Measurements from ENCODE around the gene NECTIN3.

NECTIN3 gene

DNA sequence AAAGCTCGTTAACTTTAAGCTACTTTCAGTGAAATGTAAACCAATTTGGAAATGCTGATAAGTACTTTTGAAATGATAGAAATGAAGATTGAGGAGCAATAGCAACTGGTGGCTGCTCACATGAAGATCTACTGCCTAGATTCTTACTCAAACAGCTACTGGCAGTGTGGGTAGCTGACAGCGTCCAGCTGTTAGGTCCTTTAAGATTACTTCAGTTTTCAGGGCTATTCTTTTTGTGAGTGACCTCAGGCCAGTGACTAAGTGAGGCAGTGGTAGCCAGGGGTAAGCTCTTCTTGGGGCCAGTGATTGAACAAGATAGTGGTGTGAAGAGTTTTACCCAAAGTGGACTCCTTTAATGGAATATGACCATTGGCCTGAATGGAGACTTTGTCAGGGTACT, 41.3 kb downstream of the NECTIN3 start:
- TF ChIP-seq EGR1 (IDR thresholded peaks at IDR 0.05) (no peak), NFIC (IDR thresholded peaks at IDR 0.05) (no peak), USF1 (IDR thresholded peaks at IDR 0.05) (no peak), FOXM1 (IDR thresholded peaks at IDR 0.05; ENCODE audit: borderline replicate concordance, low read depth) (no peak), RAD21 (IDR thresholded peaks at IDR 0.05; ENCODE audit: low read depth) (no peak), TCF12 (IDR thresholded peaks at IDR 0.05; ENCODE audit: low read depth) (no peak), CEBPB (IDR thresholded peaks at IDR 0.05) (no peak), MAX (IDR thresholded peaks at IDR 0.05) (no peak), REST (IDR thresholded peaks at IDR 0.05; ENCODE audit: low read depth) (no peak), YY1 (IDR thresholded peaks at IDR 0.05; ENCODE audit: low read depth) (no peak), ZBTB7A (IDR thresholded peaks at IDR 0.05; ENCODE audit: low read depth) (no peak)

- TF ChIP-seq ZBTB7A (IDR thresholded peaks at IDR 0.05; ENCODE audit: low read depth) (no peak), MAX (IDR thresholded peaks at IDR 0.05) (no peak), EGR1 (IDR thresholded peaks at IDR 0.05) (no peak), USF1 (IDR thresholded peaks at IDR 0.05) (no peak), RAD21 (IDR thresholded peaks at IDR 0.05; ENCODE audit: low read depth) (no peak), FOXM1 (IDR thresholded peaks at IDR 0.05; ENCODE audit: borderline replicate concordance, low read depth) (no peak), YY1 (IDR thresholded peaks at IDR 0.05; ENCODE audit: low read depth) (no peak), TCF12 (IDR thresholded peaks at IDR 0.05; ENCODE audit: low read depth) (no peak)
Measured at GRCh38 chr3:111128884-111129283, 57.3 kb downstream of the NECTIN3 start.

GRCh38 chr3:111130827-111131226, 59.2 kb downstream of the NECTIN3 start:
- TF ChIP-seq REST (IDR thresholded peaks at IDR 0.05; ENCODE audit: low read depth) (no peak), EP300 (IDR thresholded peaks at IDR 0.05; ENCODE audit: borderline replicate concordance) (no peak), MAX (IDR thresholded peaks at IDR 0.05) (no peak), RAD21 (IDR thresholded peaks at IDR 0.05; ENCODE audit: low read depth) (no peak), USF1 (IDR thresholded peaks at IDR 0.05) (no peak), TCF12 (IDR thresholded peaks at IDR 0.05; ENCODE audit: low read depth) (no peak), NFIC (IDR thresholded peaks at IDR 0.05) (no peak), TAF1 (IDR thresholded peaks at IDR 0.05; ENCODE audit: low read depth) (no peak), CEBPB (IDR thresholded peaks at IDR 0.05) (no peak), YY1 (IDR thresholded peaks at IDR 0.05; ENCODE audit: low read depth) (no peak), EGR1 (IDR thresholded peaks at IDR 0.05) (no peak), ZBTB7A (IDR thresholded peaks at IDR 0.05; ENCODE audit: low read depth) (no peak), CREB1 (IDR thresholded peaks at IDR 0.05; ENCODE audit: low read depth) (no peak), TEAD4 (IDR thresholded peaks at IDR 0.05) (no peak), FOXM1 (IDR thresholded peaks at IDR 0.05; ENCODE audit: borderline replicate concordance, low read depth) (no peak)

GRCh38 chr3:111134302-111134701, 62.7 kb downstream of the NECTIN3 start:
- TF ChIP-seq EP300 (IDR thresholded peaks at IDR 0.05; ENCODE audit: borderline replicate concordance) = no peak
- TF ChIP-seq REST (IDR thresholded peaks at IDR 0.05; ENCODE audit: low read depth) = no peak
- no peak for TF ChIP-seq RAD21 (IDR thresholded peaks at IDR 0.05; ENCODE audit: low read depth)
- no peak for TF ChIP-seq ZBTB7A (IDR thresholded peaks at IDR 0.05; ENCODE audit: low read depth)
- no peak for TF ChIP-seq CEBPB (IDR thresholded peaks at IDR 0.05)
- TF ChIP-seq CREB1 (IDR thresholded peaks at IDR 0.05; ENCODE audit: low read depth) = no peak
- no peak for TF ChIP-seq USF1 (IDR thresholded peaks at IDR 0.05)
- no peak for TF ChIP-seq TCF12 (IDR thresholded peaks at IDR 0.05; ENCODE audit: low read depth)
- TF ChIP-seq EGR1 (IDR thresholded peaks at IDR 0.05) = no peak
- TF ChIP-seq TAF1 (IDR thresholded peaks at IDR 0.05; ENCODE audit: low read depth) = no peak
- no peak for TF ChIP-seq NFIC (IDR thresholded peaks at IDR 0.05)
- no peak for TF ChIP-seq TEAD4 (IDR thresholded peaks at IDR 0.05)
- TF ChIP-seq FOXM1 (IDR thresholded peaks at IDR 0.05; ENCODE audit: borderline replicate concordance, low read depth) = no peak

Data from Ishikawa (cell line).